ENCODE data around the gene PRKCB.

- TF ChIP-seq CTCF (IDR thresholded peaks at IDR 0.05; ENCODE audit: poor library complexity) (no peak), EZH2 (IDR thresholded peaks at IDR 0.05; ENCODE audit: borderline replicate concordance) (no peak), EZH2phosphoT487 (IDR thresholded peaks at IDR 0.05; ENCODE audit: low read depth, severe bottlenecking, unreplicated experiment) (no peak)
Observed at GRCh38 chr16:23979441-23979840, 143.7 kb downstream of the PRKCB start.
